PC-3 (cell line): Measurements from ENCODE around the gene SOAT2. TPM values are rescaled to one million over a fixed set of nuclear protein-coding genes. Genes with fewer than 3 reads are reported as not detected.

ENCODE experiments used
- ATAC-seq: fragments of 200-7000 bp; cut with Tn5 transposase; 2 replicates; pipeline ENCODE4 v1.9.1; 2020; ENCODE audit warnings: mild to moderate bottlenecking, moderate library complexity
- BruUV-seq: library from RNA; stranded (reverse); fragments of 400-500 nt; replicated peaks from 2 replicates; lab custom pipeline; 2021; lab: Mats Ljungman, UMichigan
- CTCF ChIA-PET: fragments of 300-600 bp; sonication (Branson Sonifier 250); formaldehyde crosslinking; loops from one replicate; lab custom pipeline; 2022; ENCODE audit warnings: antibody characterized with exemption; lab: Charles Lee
- POLR2A ChIA-PET: fragments of 300-600 bp; sonication (Branson Sonifier 250); formaldehyde crosslinking; loops from one replicate; lab custom pipeline; 2022; ENCODE audit warnings: antibody characterized with exemption; ENCODE audit not compliant: unreplicated experiment; lab: Charles Lee
- DNase-seq: peaks from one replicate; pipeline ENCODE4 v3.0.0-alpha.2; 2015
- H2AFZ ChIP-seq: fragments of 300-600 bp; sonication (generic); 2 replicates; pipeline ENCODE4 v1.6.0; 2016; ENCODE audit warnings: antibody characterized with exemption, low read length
- H3F3A ChIP-seq: fragments of 300-600 bp; sonication (generic); one replicate; pipeline ENCODE4 v1.6.0; 2017; ENCODE audit warnings: antibody characterized with exemption, low read length, control low read depth, mild to moderate bottlenecking; ENCODE audit not compliant: unreplicated experiment
- H3K27ac ChIP-seq: fragments of 300-600 bp; sonication (generic); 2 replicates; pipeline ENCODE4 v1.5.1; 2016; ENCODE audit warnings: mild to moderate bottlenecking, low read length
- H3K27me3 ChIP-seq: fragments of 300-600 bp; sonication (generic); 2 replicates; pipeline ENCODE4 v1.6.1; 2016; ENCODE audit warnings: low read length, mixed read lengths
- H3K36me3 ChIP-seq: fragments of 300-600 bp; sonication (generic); 2 replicates; pipeline ENCODE4 v1.6.1; 2016; ENCODE audit warnings: low read depth, mixed run types, low read length, mixed read lengths
- H3K4me1 ChIP-seq: fragments of 300-600 bp; sonication (generic); 2 replicates; pipeline ENCODE4 v1.5.1; 2016; ENCODE audit warnings: low read length; ENCODE audit not compliant: insufficient read depth
- H3K4me2 ChIP-seq: fragments of 300-600 bp; sonication (generic); 2 replicates; pipeline ENCODE4 v1.6.0; 2016; ENCODE audit warnings: low read length
- H3K4me3 ChIP-seq: fragments of 300-600 bp; sonication (generic); 2 replicates; pipeline ENCODE4 v1.5.1; 2016; ENCODE audit warnings: mild to moderate bottlenecking, low read length, mixed read lengths
- H3K79me2 ChIP-seq: fragments of 300-600 bp; sonication (generic); 2 replicates; pipeline ENCODE4 v1.6.1; 2017; ENCODE audit warnings: low read length, mixed read lengths
- H3K9ac ChIP-seq: fragments of 300-600 bp; sonication (generic); 2 replicates; pipeline ENCODE4 v1.6.0; 2016; ENCODE audit warnings: mild to moderate bottlenecking, low read length
- H3K9me2 ChIP-seq: fragments of 300-600 bp; sonication (generic); replicated peaks from 2 replicates; pipeline ENCODE4 v1.6.1; 2016; ENCODE audit warnings: mixed run types, low read length, mixed read lengths
- H3K9me3 ChIP-seq: fragments of 300-600 bp; sonication (generic); 2 replicates; pipeline ENCODE4 v1.6.1; 2016; ENCODE audit warnings: low read length, mixed read lengths
- H4K20me1 ChIP-seq: fragments of 300-600 bp; sonication (generic); 2 replicates; pipeline ENCODE4 v1.6.1; 2016; ENCODE audit warnings: low read length, mixed read lengths
- CTCF ChIP-seq: fragments of 300-600 bp; sonication (generic); conservative IDR thresholded peaks from 2 replicates; pipeline ENCODE4 v1.5.1; 2017; ENCODE audit warnings: antibody characterized with exemption, low read depth, mild to moderate bottlenecking, low read length
- EZH2 ChIP-seq: fragments of 300-600 bp; sonication (generic); IDR thresholded peaks from one replicate; pipeline ENCODE4 v1.6.1; 2017; ENCODE audit warnings: antibody characterized with exemption, mild to moderate bottlenecking, low read length; ENCODE audit not compliant: unreplicated experiment
- EZH2phosphoT487 ChIP-seq: fragments of 300-600 bp; sonication (generic); IDR thresholded peaks from 2 replicates; pipeline ENCODE4 v1.6.1; 2018; ENCODE audit warnings: mild to moderate bottlenecking, antibody characterized with exemption, low read length, borderline replicate concordance
- intact Hi-C: fragments of 100-400 bp; cut with micrococcal nuclease; formaldehyde crosslinking; loops from 2 replicates; pipeline ENCODE4 v1.9.0; 2023
- total RNA-seq: library from RNA; depleted of rRNA; stranded (reverse); fragments of >200 nt; gene quantifications from 2 replicates; pipeline ENCODE4 v1.2.3, GENCODE V29; 2014

Gene SOAT2
- total RNA-seq, 1 experiment from 2014 or later: 0.07 TPM

- Histone ChIP-seq H3K4me1 (peaks cover 39% of the 10 kb centered on the region), H3K4me3 (peak overlapping the region; percentile 96), H3K36me3 (0 out of 2 replicates have a peak, but pooled peaks cover 3% of the 10 kb centered on the region), H3K9me2 (no peaks in the 10 kb centered on the region), H3K27me3 (no peaks in the 10 kb centered on the region), H3K79me2 (0 out of 2 replicates have a peak, but pooled peaks cover 4% of the 10 kb centered on the region), H2AFZ (peak overlapping the region; percentile 93), H4K20me1 (no peaks in the 10 kb centered on the region), H3K9me3 (no peaks in the 10 kb centered on the region), H3K9ac (peak overlapping the region; percentile 61), H3K4me2 (peak overlapping the region; percentile 86), H3K27ac (peak overlapping the region; percentile 83; the same call in 1 of the 2 replicates), H3F3A (peaks cover 3% of the 10 kb centered on the region)
- ATAC-seq (peak; percentile 2; the same call in 1 of the 2 replicates), DNase-seq (no peak)
- TF ChIP-seq EZH2 (no peak), EZH2phosphoT487 (no peak), CTCF (no peak)
- POLR2A ChIA-PET: no interaction called here
- intact Hi-C loops: no loop called here
- CTCF ChIA-PET: no interaction called here
- BruUV-seq: no TSS peak
Observed at GRCh38 chr12:53097207-53097563, 6.1 kb upstream of the SOAT2 start.

GRCh38 chr12:53097564-53098353 is 5.5 kb upstream of the SOAT2 start, which contains the start of gene IGFBP6:
IGFBP6 (plus strand) TSS chr12:53097667; CDS start chr12:53097718, 51 bp downstream.
- Histone ChIP-seq H3K79me2 (0 out of 2 replicates have a peak, but pooled peaks cover 4% of the 10 kb centered on the region), H3K36me3 (0 out of 2 replicates have a peak, but pooled peaks cover 3% of the 10 kb centered on the region), H4K20me1 (no peaks in the 10 kb centered on the region), H3K27ac (peak within 1 kb of the TSS; percentile 83), H3K4me3 (peak within 1 kb of the TSS; percentile 96), H3K27me3 (no peaks in the 10 kb centered on the region), H3F3A (peaks cover 3% of the 10 kb centered on the region), H3K9ac (peak within 1 kb of the TSS; percentile 61), H3K9me3 (no peaks in the 10 kb centered on the region), H3K4me1 (peaks cover 39% of the 10 kb centered on the region), H3K4me2 (peak within 1 kb of the TSS; percentile 86), H2AFZ (peak within 1 kb of the TSS; percentile 93), H3K9me2 (no peaks in the 10 kb centered on the region)
- intact Hi-C loops: loop anchor here (1.0 kb wide), 1 partner anchor 18 kb away; the partner anchor contains the start of gene SPRYD3
- peak; percentile 63 for DNase-seq
- TF ChIP-seq CTCF (no peak), EZH2phosphoT487 (no peak), EZH2 (no peak)
- CTCF ChIA-PET: interaction anchor here (0.5 to 2.5 kb wide), 4 partner anchors 19 to 91 kb away, joined by 4 to 37 read pairs (median 10); partner anchors contain the start of gene SPRYD3
- no TSS peak for BruUV-seq
- POLR2A ChIA-PET: interaction anchor here (0.6 to 1.0 kb wide), 3 partner anchors 19 to 403 kb away, joined by 4 to 14 read pairs (median 6); partner anchors contain the start of genes SPRYD3 and TARBP2
- peak; percentile 63 for ATAC-seq
